Measurements from ENCODE around the gene SRSF3.

GRCh38 chr6:36548401-36548743 lies 45.8 kb upstream of the SRSF3 start:
- TF ChIP-seq, protein P1, sequence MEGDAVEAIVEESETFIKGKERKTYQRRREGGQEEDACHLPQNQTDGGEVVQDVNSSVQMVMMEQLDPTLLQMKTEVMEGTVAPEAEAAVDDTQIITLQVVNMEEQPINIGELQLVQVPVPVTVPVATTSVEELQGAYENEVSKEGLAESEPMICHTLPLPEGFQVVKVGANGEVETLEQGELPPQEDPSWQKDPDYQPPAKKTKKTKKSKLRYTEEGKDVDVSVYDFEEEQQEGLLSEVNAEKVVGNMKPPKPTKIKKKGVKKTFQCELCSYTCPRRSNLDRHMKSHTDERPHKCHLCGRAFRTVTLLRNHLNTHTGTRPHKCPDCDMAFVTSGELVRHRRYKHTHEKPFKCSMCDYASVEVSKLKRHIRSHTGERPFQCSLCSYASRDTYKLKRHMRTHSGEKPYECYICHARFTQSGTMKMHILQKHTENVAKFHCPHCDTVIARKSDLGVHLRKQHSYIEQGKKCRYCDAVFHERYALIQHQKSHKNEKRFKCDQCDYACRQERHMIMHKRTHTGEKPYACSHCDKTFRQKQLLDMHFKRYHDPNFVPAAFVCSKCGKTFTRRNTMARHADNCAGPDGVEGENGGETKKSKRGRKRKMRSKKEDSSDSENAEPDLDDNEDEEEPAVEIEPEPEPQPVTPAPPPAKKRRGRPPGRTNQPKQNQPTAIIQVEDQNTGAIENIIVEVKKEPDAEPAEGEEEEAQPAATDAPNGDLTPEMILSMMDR (conservative IDR thresholded peaks at IDR 0.05; ENCODE audit: low read depth, low read length): no peak
- no peak for TF ChIP-seq EZH2 (IDR thresholded peaks at IDR 0.05; ENCODE audit: borderline replicate concordance, low read depth, low read length, poor library complexity, severe bottlenecking)
